DND-41 (cell line): ENCODE measurements around the gene FAM170B.

Source experiments
- ATAC-seq: fragments of 200-7000 bp; cut with Tn5 transposase; 3 replicates; pipeline ENCODE4 v1.9.1; 2021; ENCODE audit warnings: low read depth; ENCODE audit not compliant: insufficient read depth
- DNase-seq: peaks from one replicate; pipeline ENCODE4 v3.0.0-alpha.2; 2020
- H2AFZ ChIP-seq: 2 replicates; pipeline ENCODE4 v1.6.0; 2012; ENCODE audit warnings: low read depth, low read length
- H3K27ac ChIP-seq: 2 replicates; pipeline ENCODE4 v1.5.1; 2012; ENCODE audit warnings: low read length, inconsistent platforms
- H3K27me3 ChIP-seq: fragments of 200-600 bp; sonication (generic); 2 replicates; pipeline ENCODE4 v1.6.0; 2012; ENCODE audit warnings: low read length, mild to moderate bottlenecking, inconsistent platforms; ENCODE audit not compliant: insufficient read depth, poor library complexity
- H3K36me3 ChIP-seq: 2 replicates; pipeline ENCODE4 v1.5.1; 2012; ENCODE audit warnings: low read length, inconsistent platforms; ENCODE audit not compliant: insufficient read depth
- H3K4me1 ChIP-seq: 2 replicates; pipeline ENCODE4 v1.5.1; 2012; ENCODE audit warnings: mild to moderate bottlenecking, low read length; ENCODE audit not compliant: insufficient read depth
- H3K4me2 ChIP-seq: 2 replicates; pipeline ENCODE4 v1.6.0; 2012; ENCODE audit warnings: mild to moderate bottlenecking, moderate library complexity, low read length, inconsistent platforms; ENCODE audit not compliant: insufficient read depth
- H3K4me3 ChIP-seq, 2 experiments: fragments of 200-600 bp in 1 of 2; shearing (Covaris generic) in 1 of 2; 2 replicates each; pipeline ENCODE4 v1.5.1; 2012 to 2016; ENCODE audit warnings: inconsistent platforms in 2 of 2, low read length in 2 of 2, mild to moderate bottlenecking in 2 of 2, low read depth in 1 of 2, moderate library complexity in 1 of 2
- H3K79me2 ChIP-seq: 2 replicates; pipeline ENCODE4 v1.6.0; 2012; ENCODE audit warnings: low read length, inconsistent platforms; ENCODE audit not compliant: insufficient read depth
- H3K9ac ChIP-seq: 2 replicates; pipeline ENCODE4 v1.6.0; 2012; ENCODE audit warnings: low read depth, mild to moderate bottlenecking, inconsistent platforms, low read length, moderate library complexity
- H3K9me3 ChIP-seq: 2 replicates; pipeline ENCODE4 v1.5.1; 2012; ENCODE audit warnings: low read length, moderate library complexity, mild to moderate bottlenecking, inconsistent platforms; ENCODE audit not compliant: insufficient read depth, severe bottlenecking
- H4K20me1 ChIP-seq: 2 replicates; pipeline ENCODE4 v1.6.0; 2012; ENCODE audit warnings: low read length; ENCODE audit not compliant: insufficient read depth
- CTCF ChIP-seq: IDR thresholded peaks from 2 replicates; pipeline ENCODE4 v1.5.1; 2012; ENCODE audit warnings: borderline replicate concordance, low read length, moderate library complexity, mild to moderate bottlenecking; ENCODE audit not compliant: poor library complexity, severe bottlenecking; ENCODE audit errors: extremely low read depth
- EZH2 ChIP-seq: IDR thresholded peaks from 3 replicates; pipeline ENCODE4 v1.6.1; 2012; ENCODE audit warnings: borderline replicate concordance, low read depth, mild to moderate bottlenecking, moderate library complexity, low read length, inconsistent platforms; ENCODE audit not compliant: severe bottlenecking

FAM170B gene

GRCh38 chr10:49138361-49138891, 4.6 kb upstream of the FAM170B start:
- H3K79me2 ChIP-seq = no peaks in the 10 kb centered on the region
- H3K9me3 ChIP-seq = no peaks in the 10 kb centered on the region
- peaks cover 5% of the 10 kb centered on the region for H3K4me1 ChIP-seq
- no peak overlapping the region for H3K4me3 ChIP-seq
- H2AFZ ChIP-seq = no peak overlapping the region
- DNase-seq (no peak), ATAC-seq (no peak)
- H3K27ac ChIP-seq = no peak overlapping the region
- H3K27me3 ChIP-seq = no peaks in the 10 kb centered on the region
- no peaks in the 10 kb centered on the region for H3K36me3 ChIP-seq
- H4K20me1 ChIP-seq = no peaks in the 10 kb centered on the region
- TF ChIP-seq EZH2 (no peak), CTCF (no peak)
- H3K4me2 ChIP-seq = no peak overlapping the region
- no peak overlapping the region for H3K9ac ChIP-seq

- Histone ChIP-seq H3K4me1 (peaks cover 5% of the 10 kb centered on the region), H4K20me1 (no peaks in the 10 kb centered on the region), H3K9ac (no peak overlapping the region), H3K79me2 (no peaks in the 10 kb centered on the region), H3K36me3 (no peaks in the 10 kb centered on the region), H3K9me3 (no peaks in the 10 kb centered on the region), H3K4me3 (no peak overlapping the region), H3K27ac (no peak overlapping the region), H3K4me2 (no peak overlapping the region), H3K27me3 (no peaks in the 10 kb centered on the region), H2AFZ (no peak overlapping the region)
- DNase-seq (no peak), ATAC-seq (no peak)
- TF ChIP-seq EZH2 (no peak), CTCF (no peak)
Observed at GRCh38 chr10:49136525-49136924, 2.7 kb upstream of the FAM170B start.

- Histone ChIP-seq H3K9ac (no peak overlapping the region), H3K79me2 (no peaks in the 10 kb centered on the region), H4K20me1 (no peaks in the 10 kb centered on the region), H2AFZ (no peak overlapping the region), H3K9me3 (no peaks in the 10 kb centered on the region), H3K4me1 (peaks cover 5% of the 10 kb centered on the region), H3K27me3 (no peaks in the 10 kb centered on the region), H3K36me3 (no peaks in the 10 kb centered on the region), H3K4me3 (no peak overlapping the region), H3K4me2 (no peak overlapping the region), H3K27ac (no peak overlapping the region)
- TF ChIP-seq CTCF (no peak), EZH2 (no peak)
- DNase-seq (no peak), ATAC-seq (no peak)
Observed at GRCh38 chr10:49135575-49136313, 1.9 kb upstream of the FAM170B start.
